SK-N-SH (cell line): Measurements from ENCODE around the gene RIN3. TPM values are rescaled to one million over a fixed set of nuclear protein-coding genes. Genes with fewer than 3 reads are reported as not detected.

Source experiments
- CTCF ChIA-PET: fragments of 300-600, 350-600 bp; formaldehyde crosslinking; extraction: SDS; loops from one replicate; lab custom pipeline; 2021; lab: Yijun Ruan, JAX
- POLR2A ChIA-PET: fragments of 350-600 bp; sonication (Branson Sonifier 250); formaldehyde crosslinking; extraction: SDS; loops from one replicate; lab custom pipeline; 2020; ENCODE audit warnings: antibody characterized with exemption, inconsistent platforms; lab: Yijun Ruan, JAX
- DNase-seq: peaks from one replicate; pipeline ENCODE4 v3.0.0; 2012
- H2AFZ ChIP-seq: fragments of 200-600 bp; sonication (generic); 2 replicates; pipeline ENCODE4 v1.8.1; 2016; ENCODE audit warnings: antibody characterized with exemption, mild to moderate bottlenecking, low read depth
- H3F3A ChIP-seq: fragments of 200-600 bp; sonication (generic); replicated peaks from 2 replicates; pipeline ENCODE3; 2016; ENCODE audit warnings: antibody characterized with exemption, mild to moderate bottlenecking; ENCODE audit not compliant: insufficient read depth
- H3K27ac ChIP-seq, 2 experiments: fragments of 200-500 bp in 1 of 2; fragments of 200-600 bp in 1 of 2; sonication (Bioruptor generic) in 1 of 2; sonication (generic), shearing (Covaris generic) in 1 of 2; 2 replicates each; pipeline versions ENCODE4 v1.5.1 to v1.6.1; 2014 to 2016; ENCODE audit warnings: low read depth in 2 of 2, inconsistent platforms in 1 of 2, low read length in 1 of 2, mild to moderate bottlenecking in 1 of 2, mixed read lengths in 1 of 2
- H3K27me3 ChIP-seq: fragments of 200-600 bp; sonication (generic), shearing (Covaris generic); 2 replicates; pipeline ENCODE4 v1.6.1; 2016; ENCODE audit warnings: mixed run types; ENCODE audit not compliant: insufficient read depth
- H3K36me3 ChIP-seq, 2 experiments: fragments of 200-500 bp in 1 of 2; fragments of 200-600 bp in 1 of 2; sonication (Bioruptor generic) in 1 of 2; sonication (generic) in 1 of 2; replicated peaks in 1 of 2; 2 replicates each; pipeline versions ENCODE3 to v1.5.1; 2014 to 2016; ENCODE audit warnings: low read length in 1 of 2, mild to moderate bottlenecking in 1 of 2; ENCODE audit not compliant: insufficient read depth in 2 of 2, control insufficient read depth in 1 of 2
- H3K4me1 ChIP-seq, 2 experiments: fragments of 200-500 bp in 1 of 2; fragments of 200-600 bp in 1 of 2; sonication (Bioruptor generic) in 1 of 2; sonication (generic), shearing (Covaris generic) in 1 of 2; 2 replicates each; pipeline versions ENCODE4 v1.5.1 to v1.6.1; 2014 to 2016; ENCODE audit warnings: low read depth in 1 of 2, low read length in 1 of 2, mixed run types in 1 of 2; ENCODE audit not compliant: insufficient read depth in 2 of 2, control insufficient read depth in 1 of 2
- H3K4me2 ChIP-seq: fragments of 200-600 bp; sonication (generic), shearing (Covaris generic); 2 replicates; pipeline ENCODE4 v1.6.1; 2017; ENCODE audit warnings: mixed run types
- H3K4me3 ChIP-seq, 2 experiments: fragments of 200-500 bp in 1 of 2; fragments of 200-600 bp in 1 of 2; sonication (Bioruptor generic) in 1 of 2; sonication (generic), shearing (Covaris generic) in 1 of 2; 2 replicates each; pipeline versions ENCODE4 v1.5.1 to v1.8.1; 2014 to 2016; ENCODE audit warnings: low read depth in 2 of 2, inconsistent platforms in 1 of 2, low read length in 1 of 2, mild to moderate bottlenecking in 1 of 2, mixed read lengths in 1 of 2, moderate library complexity in 1 of 2
- H3K79me2 ChIP-seq: fragments of 200-600 bp; sonication (generic); 2 replicates; pipeline ENCODE4 v1.8.1; 2017; ENCODE audit warnings: mild to moderate bottlenecking; ENCODE audit not compliant: insufficient read depth
- H3K9ac ChIP-seq: fragments of 200-600 bp; sonication (generic); 2 replicates; pipeline ENCODE4 v1.6.1; 2017; ENCODE audit warnings: mixed run types
- H3K9me2 ChIP-seq: fragments of 200-600 bp; sonication (generic); 2 replicates; pipeline ENCODE4 v1.6.1; 2017; ENCODE audit warnings: mixed run types
- H3K9me3 ChIP-seq: fragments of 200-600 bp; sonication (generic); 2 replicates; pipeline ENCODE4 v1.6.1; 2017; ENCODE audit warnings: mixed run types, mild to moderate bottlenecking, moderate library complexity
- H4K20me1 ChIP-seq: fragments of 200-600 bp; sonication (generic); 2 replicates; pipeline ENCODE4 v1.6.1; 2017; ENCODE audit warnings: mild to moderate bottlenecking, mixed run types; ENCODE audit not compliant: insufficient read depth
- CHD2 ChIP-seq: fragments of 150-350 bp; IDR thresholded peaks from 2 replicates; pipeline ENCODE4 v1.6.1; 2018; ENCODE audit warnings: low read length; ENCODE audit not compliant: partially characterized antibody
- EP300 ChIP-seq, 2 experiments: IDR thresholded peaks; 2 replicates each; pipeline versions ENCODE4 v1.4.0 to v1.6.1; 2012; ENCODE audit warnings: borderline replicate concordance in 1 of 2, low read depth in 1 of 2, low read length in 1 of 2
- EZH2phosphoT487 ChIP-seq: fragments of 200-600 bp; sonication (generic); IDR thresholded peaks from 2 replicates; pipeline ENCODE4 v1.6.1; 2017; ENCODE audit warnings: low read depth, mixed run types, mild to moderate bottlenecking, antibody characterized with exemption, moderate library complexity, borderline replicate concordance
- FOXM1 ChIP-seq: IDR thresholded peaks from 2 replicates; pipeline ENCODE4 v1.4.0; 2012; ENCODE audit warnings: low read depth, mild to moderate bottlenecking
- GABPA ChIP-seq: IDR thresholded peaks from 2 replicates; pipeline ENCODE4 v1.4.0; 2012; ENCODE audit warnings: low read depth, mild to moderate bottlenecking
- GATA2 ChIP-seq: sonication (generic); formaldehyde crosslinking; IDR thresholded peaks from 2 replicates; pipeline ENCODE4 v1.5.0; 2020; ENCODE audit warnings: mild to moderate bottlenecking, missing genetic modification reagents
- JUND ChIP-seq: IDR thresholded peaks from 2 replicates; pipeline ENCODE4 v1.4.0; 2012
- MXI1 ChIP-seq: IDR thresholded peaks from 2 replicates; pipeline ENCODE4 v1.6.1; 2012; ENCODE audit warnings: mild to moderate bottlenecking, low read depth, low read length, improper control_type of control experiment
- NRF1 ChIP-seq: IDR thresholded peaks from 2 replicates; pipeline ENCODE4 v1.6.1; 2012; ENCODE audit warnings: low read depth, mild to moderate bottlenecking, low read length
- PBX3 ChIP-seq: IDR thresholded peaks from 2 replicates; pipeline ENCODE4; 2012
- REST ChIP-seq: IDR thresholded peaks from 2 replicates; pipeline ENCODE4 v1.6.1; 2012; ENCODE audit warnings: mild to moderate bottlenecking, low read depth, low read length, moderate library complexity
- RXRA ChIP-seq: IDR thresholded peaks from 2 replicates; pipeline ENCODE4 v1.4.0; 2012; ENCODE audit warnings: low read depth, mild to moderate bottlenecking, borderline replicate concordance
- SIN3A ChIP-seq: IDR thresholded peaks from 2 replicates; pipeline ENCODE4 v1.6.1; 2012; ENCODE audit warnings: low read depth, mild to moderate bottlenecking, low read length, moderate library complexity, borderline replicate concordance
- TAF1 ChIP-seq: IDR thresholded peaks from 2 replicates; pipeline ENCODE4 v1.6.1; 2012; ENCODE audit warnings: low read depth, mild to moderate bottlenecking, low read length, moderate library complexity, borderline replicate concordance
- TEAD4 ChIP-seq: IDR thresholded peaks from 2 replicates; pipeline ENCODE4 v1.4.0; 2012; ENCODE audit warnings: mild to moderate bottlenecking, borderline replicate concordance; ENCODE audit not compliant: insufficient read depth
- WGBS: methylation state at CpG from one replicate; pipeline ENCODE4 v1.1.6; 2017; ENCODE audit warnings: low lambda C conversion rate; 5-methylcytosine and 5-hydroxymethylcytosine counted together
- polyA plus RNA-seq, 3 experiments: library from polyadenylated mRNA; depleted of rRNA; stranded (reverse); fragments of >200 nt; gene quantifications; 2 replicates each; pipeline ENCODE4 v1.2.3, GENCODE V29; 2012
- TF ChIP-seq, protein P1 (sequence below): fragments of 200-600 bp; sonication (generic); IDR thresholded peaks from 2 replicates; pipeline ENCODE4 v1.6.1; 2017; ENCODE audit warnings: antibody characterized with exemption, mild to moderate bottlenecking, moderate library complexity
- TF ChIP-seq, protein P2 (sequence below): IDR thresholded peaks from 2 replicates; pipeline ENCODE4 v1.4.0; 2012; ENCODE audit warnings: low read depth, borderline replicate concordance
- TF ChIP-seq, protein P3 (sequence below): fragments of 150-350 bp; IDR thresholded peaks from 2 replicates; pipeline ENCODE4 v1.6.1; 2016; ENCODE audit warnings: mild to moderate bottlenecking, low read depth, low read length

RIN3 gene
- polyA plus RNA-seq, 1 of the 3 experiments (the other 2 are of a cell fraction), result 12.4 TPM

DNA sequence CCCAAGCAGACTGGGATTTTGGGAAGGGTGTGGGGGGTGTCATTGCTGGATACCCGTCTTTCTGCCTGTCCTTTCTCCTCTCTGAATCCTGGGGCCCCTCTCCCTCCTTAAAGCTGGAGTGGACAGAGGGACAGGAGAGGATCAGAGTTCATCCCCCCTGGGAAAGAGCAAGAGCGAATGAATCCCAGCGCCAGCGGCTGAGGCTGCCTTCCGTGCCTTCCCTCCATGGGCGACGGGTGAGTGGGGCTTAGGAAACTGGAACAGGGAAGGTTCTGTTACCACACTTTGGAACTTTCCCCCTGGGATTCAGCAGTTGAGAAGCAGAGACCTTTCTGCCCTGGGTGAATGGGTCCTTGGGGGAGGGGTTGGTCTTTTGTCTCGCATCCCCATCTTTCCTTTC is 16.2 kb upstream of the RIN3 start:
- no peak overlapping the region for H3K9ac ChIP-seq
- ChIA-PET POLR2A (no interaction called here), CTCF (no interaction called here)
- H3K4me2 ChIP-seq, result no peak overlapping the region
- TF ChIP-seq GATA2 (CRISPR knock-in tag) (no peak), NRF1 (no peak), SIN3A (no peak), GABPA (no peak), FOXM1 (no peak), EZH2phosphoT487 (no peak), TEAD4 (no peak)
- TF ChIP-seq, protein P1, sequence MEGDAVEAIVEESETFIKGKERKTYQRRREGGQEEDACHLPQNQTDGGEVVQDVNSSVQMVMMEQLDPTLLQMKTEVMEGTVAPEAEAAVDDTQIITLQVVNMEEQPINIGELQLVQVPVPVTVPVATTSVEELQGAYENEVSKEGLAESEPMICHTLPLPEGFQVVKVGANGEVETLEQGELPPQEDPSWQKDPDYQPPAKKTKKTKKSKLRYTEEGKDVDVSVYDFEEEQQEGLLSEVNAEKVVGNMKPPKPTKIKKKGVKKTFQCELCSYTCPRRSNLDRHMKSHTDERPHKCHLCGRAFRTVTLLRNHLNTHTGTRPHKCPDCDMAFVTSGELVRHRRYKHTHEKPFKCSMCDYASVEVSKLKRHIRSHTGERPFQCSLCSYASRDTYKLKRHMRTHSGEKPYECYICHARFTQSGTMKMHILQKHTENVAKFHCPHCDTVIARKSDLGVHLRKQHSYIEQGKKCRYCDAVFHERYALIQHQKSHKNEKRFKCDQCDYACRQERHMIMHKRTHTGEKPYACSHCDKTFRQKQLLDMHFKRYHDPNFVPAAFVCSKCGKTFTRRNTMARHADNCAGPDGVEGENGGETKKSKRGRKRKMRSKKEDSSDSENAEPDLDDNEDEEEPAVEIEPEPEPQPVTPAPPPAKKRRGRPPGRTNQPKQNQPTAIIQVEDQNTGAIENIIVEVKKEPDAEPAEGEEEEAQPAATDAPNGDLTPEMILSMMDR, result no peak
- TF ChIP-seq, protein P2, sequence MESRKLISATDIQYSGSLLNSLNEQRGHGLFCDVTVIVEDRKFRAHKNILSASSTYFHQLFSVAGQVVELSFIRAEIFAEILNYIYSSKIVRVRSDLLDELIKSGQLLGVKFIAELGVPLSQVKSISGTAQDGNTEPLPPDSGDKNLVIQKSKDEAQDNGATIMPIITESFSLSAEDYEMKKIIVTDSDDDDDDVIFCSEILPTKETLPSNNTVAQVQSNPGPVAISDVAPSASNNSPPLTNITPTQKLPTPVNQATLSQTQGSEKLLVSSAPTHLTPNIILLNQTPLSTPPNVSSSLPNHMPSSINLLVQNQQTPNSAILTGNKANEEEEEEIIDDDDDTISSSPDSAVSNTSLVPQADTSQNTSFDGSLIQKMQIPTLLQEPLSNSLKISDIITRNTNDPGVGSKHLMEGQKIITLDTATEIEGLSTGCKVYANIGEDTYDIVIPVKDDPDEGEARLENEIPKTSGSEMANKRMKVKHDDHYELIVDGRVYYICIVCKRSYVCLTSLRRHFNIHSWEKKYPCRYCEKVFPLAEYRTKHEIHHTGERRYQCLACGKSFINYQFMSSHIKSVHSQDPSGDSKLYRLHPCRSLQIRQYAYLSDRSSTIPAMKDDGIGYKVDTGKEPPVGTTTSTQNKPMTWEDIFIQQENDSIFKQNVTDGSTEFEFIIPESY, result no peak
- no peaks in the 10 kb centered on the region for H4K20me1 ChIP-seq
- no peak overlapping the region for H2AFZ ChIP-seq
- H3F3A ChIP-seq, result peaks cover 12% of the 10 kb centered on the region
- DNase-seq, result no peak
- WGBS, result 84% methylated on average over 8 of the region's 8 CpGs
- no peaks in the 10 kb centered on the region for H3K36me3 ChIP-seq
- no peaks in the 10 kb centered on the region for H3K9me2 ChIP-seq
- H3K4me1 ChIP-seq, result peaks cover 0 to 13% of the 10 kb centered on the region in 2 experiments; a peak in 2 of 4 replicates
- no peak overlapping the region for H3K4me3 ChIP-seq
- H3K27me3 ChIP-seq, result no peaks in the 10 kb centered on the region
- no peak overlapping the region for H3K27ac ChIP-seq
- H3K9me3 ChIP-seq, result no peaks in the 10 kb centered on the region
- H3K79me2 ChIP-seq, result no peaks in the 10 kb centered on the region

GRCh38 chr14:92499234-92499633 is 14.3 kb upstream of the RIN3 start:
- H3K79me2 ChIP-seq, result no peaks in the 10 kb centered on the region
- TF ChIP-seq NRF1, result no peak
- no peak for TF ChIP-seq TEAD4
- no peak for TF ChIP-seq TAF1
- no peak for TF ChIP-seq REST
- TF ChIP-seq RXRA, result no peak
- TF ChIP-seq MXI1, result no peak
- no peak for TF ChIP-seq PBX3
- no peak for TF ChIP-seq EP300 (IDR thresholded peaks at IDR 0.05; ENCODE audit: borderline replicate concordance in 1 of 2, low read depth in 1 of 2, low read length in 1 of 2)
- TF ChIP-seq, protein P3, sequence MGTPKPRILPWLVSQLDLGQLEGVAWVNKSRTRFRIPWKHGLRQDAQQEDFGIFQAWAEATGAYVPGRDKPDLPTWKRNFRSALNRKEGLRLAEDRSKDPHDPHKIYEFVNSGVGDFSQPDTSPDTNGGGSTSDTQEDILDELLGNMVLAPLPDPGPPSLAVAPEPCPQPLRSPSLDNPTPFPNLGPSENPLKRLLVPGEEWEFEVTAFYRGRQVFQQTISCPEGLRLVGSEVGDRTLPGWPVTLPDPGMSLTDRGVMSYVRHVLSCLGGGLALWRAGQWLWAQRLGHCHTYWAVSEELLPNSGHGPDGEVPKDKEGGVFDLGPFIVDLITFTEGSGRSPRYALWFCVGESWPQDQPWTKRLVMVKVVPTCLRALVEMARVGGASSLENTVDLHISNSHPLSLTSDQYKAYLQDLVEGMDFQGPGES, result no peak
- no peak for TF ChIP-seq CHD2
- TF ChIP-seq JUND, result no peak

More at GRCh38 chr14:92499234-92499633, 14.3 kb upstream of the RIN3 start:
- Histone ChIP-seq H3K9me3 (no peaks in the 10 kb centered on the region), H3K9ac (no peak overlapping the region), H3K27ac (no peak overlapping the region), H3K9me2 (no peaks in the 10 kb centered on the region), H2AFZ (no peak overlapping the region), H3K4me1 (peaks cover 0 to 25% of the 10 kb centered on the region in 2 experiments; a peak in 2 of 4 replicates), H3K4me3 (no peak overlapping the region), H3K4me2 (no peak overlapping the region), H3F3A (peaks cover 29% of the 10 kb centered on the region), H3K27me3 (no peaks in the 10 kb centered on the region), H3K36me3 (no peaks in the 10 kb centered on the region), H4K20me1 (no peaks in the 10 kb centered on the region)
- DNase-seq, result no peak
- ChIA-PET CTCF (no interaction called here), POLR2A (no interaction called here)
- WGBS, result 75% methylated on average over 3 of the region's 3 CpGs
